Measurements from ENCODE around the gene LHFPL6. TPM values are rescaled to one million over a fixed set of nuclear protein-coding genes. Genes with fewer than 3 reads are reported as not detected.

Gene LHFPL6
- polyA plus RNA-seq, 3 donors, result 0.14 to 0.59 (median 0.46) TPM

DNA sequence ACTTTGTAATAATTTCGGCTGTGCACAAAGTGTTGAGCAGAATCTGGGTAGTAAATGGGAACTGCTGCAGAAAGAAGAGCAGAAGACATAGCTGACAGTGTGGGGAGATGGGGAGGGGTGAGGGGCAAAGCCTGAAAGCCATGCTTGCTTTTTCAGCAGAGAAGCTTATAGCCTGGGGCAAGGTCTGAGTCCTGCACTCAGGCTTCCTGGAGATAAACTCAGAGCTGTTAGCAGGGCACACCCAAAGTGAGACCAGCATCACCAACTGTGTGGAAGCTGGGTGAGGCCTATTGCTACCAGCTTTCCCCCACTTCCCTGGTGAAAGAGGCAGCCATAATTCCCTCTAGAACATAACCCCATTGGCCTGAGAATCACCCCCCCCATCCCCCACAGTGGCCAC is 15.6 kb upstream of the LHFPL6 start:
- WGBS (ENCODE audit: insufficient coverage), result 73% methylated on average over 1 of the region's 1 CpG
- no peak overlapping the region for H3K4me3 ChIP-seq (replicated peaks in 1 of 3; ENCODE audit: low read depth in 2 of 3, low read length in 3 of 3)
- H3K27ac Mint-ChIP-seq, result peak overlapping the region in 1 of 7 donors; percentile 43

DNA sequence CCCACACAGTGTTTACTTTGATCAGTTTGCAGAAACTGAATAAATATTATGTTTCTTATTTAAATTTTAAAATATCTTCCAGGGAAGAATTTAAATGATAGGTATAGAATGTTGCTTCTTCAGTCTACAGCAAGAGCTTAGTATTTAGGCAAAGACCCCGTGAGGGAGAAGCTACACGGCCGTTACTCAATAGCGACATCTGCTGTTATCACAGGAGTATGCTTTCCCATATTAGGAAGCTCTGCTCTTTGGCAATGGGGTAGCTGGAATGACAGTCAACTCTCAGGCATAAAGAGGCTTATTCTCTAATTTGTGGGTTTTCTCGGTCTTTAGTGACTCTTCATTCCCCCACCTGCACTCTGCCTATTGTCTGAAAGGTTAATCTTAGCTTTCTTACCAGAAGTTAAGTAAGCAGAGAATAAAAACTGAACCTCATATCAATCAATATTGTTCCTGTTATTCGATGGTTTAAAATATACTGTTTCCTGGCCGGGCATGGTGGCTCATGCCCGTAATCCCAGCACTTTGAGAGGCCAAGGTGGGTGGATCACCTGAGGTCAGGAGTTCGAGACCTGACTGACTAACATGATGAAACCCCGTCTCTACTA is 13.2 kb upstream of the LHFPL6 start:
- Histone ChIP-seq H3K9ac (ENCODE audit: insufficient read depth, low read length, poor library complexity, severe bottlenecking) (no peak overlapping the region), H4K20me1 (ENCODE audit: insufficient read depth, low read length) (no peaks in the 10 kb centered on the region), H2AFZ (ENCODE audit: insufficient read depth, low read depth, low read length, poor library complexity, severe bottlenecking) (peak overlapping the region; percentile 50), H3K9me3 (replicated peaks in 1 of 2; ENCODE audit: control insufficient read depth in 1 of 2, insufficient read depth in 1 of 2, low read length in 2 of 2) (no peaks in the 10 kb centered on the region), H3K4me2 (replicated peaks; ENCODE audit: extremely low read depth, low read length, poor library complexity, severe bottlenecking) (no peak overlapping the region), H3K27me3 (ENCODE audit: control insufficient read depth in 2 of 2, insufficient read depth in 2 of 2, low read length in 2 of 2) (no peaks in the 10 kb centered on the region), H3K4me1 (ENCODE audit: control insufficient read depth in 1 of 2, insufficient read depth in 2 of 2, low read length in 2 of 2) (no peaks in the 10 kb centered on the region), H3K79me2 (ENCODE audit: insufficient read depth, low read length) (no peaks in the 10 kb centered on the region), H3K36me3 (replicated peaks in 1 of 2; ENCODE audit: control insufficient read depth in 1 of 2, insufficient read depth in 2 of 2, low read length in 2 of 2) (no peaks in the 10 kb centered on the region), H3K27ac (ENCODE audit: low read depth in 1 of 2, low read length in 2 of 2) (no peak overlapping the region), H3K4me3 (replicated peaks in 1 of 3; ENCODE audit: low read depth in 2 of 3, low read length in 3 of 3) (no peak overlapping the region)
- H3K27ac Mint-ChIP-seq, result no peak overlapping the region
- no peak overlapping the region for H3K4me3 Mint-ChIP-seq
- TF ChIP-seq, protein P1, sequence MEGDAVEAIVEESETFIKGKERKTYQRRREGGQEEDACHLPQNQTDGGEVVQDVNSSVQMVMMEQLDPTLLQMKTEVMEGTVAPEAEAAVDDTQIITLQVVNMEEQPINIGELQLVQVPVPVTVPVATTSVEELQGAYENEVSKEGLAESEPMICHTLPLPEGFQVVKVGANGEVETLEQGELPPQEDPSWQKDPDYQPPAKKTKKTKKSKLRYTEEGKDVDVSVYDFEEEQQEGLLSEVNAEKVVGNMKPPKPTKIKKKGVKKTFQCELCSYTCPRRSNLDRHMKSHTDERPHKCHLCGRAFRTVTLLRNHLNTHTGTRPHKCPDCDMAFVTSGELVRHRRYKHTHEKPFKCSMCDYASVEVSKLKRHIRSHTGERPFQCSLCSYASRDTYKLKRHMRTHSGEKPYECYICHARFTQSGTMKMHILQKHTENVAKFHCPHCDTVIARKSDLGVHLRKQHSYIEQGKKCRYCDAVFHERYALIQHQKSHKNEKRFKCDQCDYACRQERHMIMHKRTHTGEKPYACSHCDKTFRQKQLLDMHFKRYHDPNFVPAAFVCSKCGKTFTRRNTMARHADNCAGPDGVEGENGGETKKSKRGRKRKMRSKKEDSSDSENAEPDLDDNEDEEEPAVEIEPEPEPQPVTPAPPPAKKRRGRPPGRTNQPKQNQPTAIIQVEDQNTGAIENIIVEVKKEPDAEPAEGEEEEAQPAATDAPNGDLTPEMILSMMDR (IDR thresholded peaks at IDR 0.05), result peak; percentile 97
- H3K36me3 Mint-ChIP-seq, result no peaks in the 10 kb centered on the region
- peaks cover 0 to 5% (median 0%) of the 10 kb centered on the region in 3 donors for H3K27me3 Mint-ChIP-seq (ENCODE audit: low read depth in 3 of 3)
- no peaks in the 10 kb centered on the region for H3K9me3 Mint-ChIP-seq
- WGBS (ENCODE audit: insufficient coverage), result 20% methylated on average over 5 of the region's 10 CpGs
- peak; percentile 23 to 59 (median 59) for DNase-seq
- H3K4me1 Mint-ChIP-seq, result no peaks in the 10 kb centered on the region
- intact Hi-C loops (cut with micrococcal nuclease), result loop anchor here (10.0 kb wide), 3 partner anchors 201 to 471 kb away; no protein-coding TSS in a partner anchor

More for the DNA sequence above, 15.6 kb upstream of the LHFPL6 start:
- Histone ChIP-seq H3K4me2 (replicated peaks; ENCODE audit: extremely low read depth, low read length, poor library complexity, severe bottlenecking) (no peak overlapping the region), H3K4me1 (ENCODE audit: control insufficient read depth in 1 of 2, insufficient read depth in 2 of 2, low read length in 2 of 2) (no peaks in the 10 kb centered on the region), H4K20me1 (ENCODE audit: insufficient read depth, low read length) (no peaks in the 10 kb centered on the region), H3K27me3 (ENCODE audit: control insufficient read depth in 2 of 2, insufficient read depth in 2 of 2, low read length in 2 of 2) (no peaks in the 10 kb centered on the region), H3K79me2 (ENCODE audit: insufficient read depth, low read length) (no peaks in the 10 kb centered on the region), H3K27ac (ENCODE audit: low read depth in 1 of 2, low read length in 2 of 2) (no peak overlapping the region), H2AFZ (ENCODE audit: insufficient read depth, low read depth, low read length, poor library complexity, severe bottlenecking) (no peak overlapping the region), H3K9ac (ENCODE audit: insufficient read depth, low read length, poor library complexity, severe bottlenecking) (no peak overlapping the region), H3K36me3 (replicated peaks in 1 of 2; ENCODE audit: control insufficient read depth in 1 of 2, insufficient read depth in 2 of 2, low read length in 2 of 2) (no peaks in the 10 kb centered on the region), H3K9me3 (replicated peaks in 1 of 2; ENCODE audit: control insufficient read depth in 1 of 2, insufficient read depth in 1 of 2, low read length in 2 of 2) (no peaks in the 10 kb centered on the region)
- TF ChIP-seq, protein P1 (IDR thresholded peaks at IDR 0.05), result no peak
- Mint-ChIP-seq H3K9me3 (peaks cover 0 to 2% (median 0%) of the 10 kb centered on the region in 7 donors), H3K4me1 (no peaks in the 10 kb centered on the region), H3K36me3 (no peaks in the 10 kb centered on the region), H3K27me3 (ENCODE audit: low read depth in 3 of 3) (peaks cover 0 to 2% (median 2%) of the 10 kb centered on the region in 3 donors), H3K4me3 (no peak overlapping the region)
- intact Hi-C loops (cut with micrococcal nuclease), result loop anchor here (10.0 kb wide), 3 partner anchors 204 to 474 kb away; no protein-coding TSS in a partner anchor
- no peak for DNase-seq

Data from CD14-positive monocyte (primary cell).